Mammary microvascular endothelial cell (primary cell): Measurements from ENCODE around the gene OR2F1. TPM values are rescaled to one million over a fixed set of nuclear protein-coding genes. Genes with fewer than 3 reads are reported as not detected.

Source experiments
- total RNA-seq: library from RNA; depleted of rRNA; stranded (reverse); fragments of >200 nt; gene quantifications from 2 replicates; pipeline ENCODE4 v1.2.3, GENCODE V29; 2015

The OR2F1 gene, protein sequence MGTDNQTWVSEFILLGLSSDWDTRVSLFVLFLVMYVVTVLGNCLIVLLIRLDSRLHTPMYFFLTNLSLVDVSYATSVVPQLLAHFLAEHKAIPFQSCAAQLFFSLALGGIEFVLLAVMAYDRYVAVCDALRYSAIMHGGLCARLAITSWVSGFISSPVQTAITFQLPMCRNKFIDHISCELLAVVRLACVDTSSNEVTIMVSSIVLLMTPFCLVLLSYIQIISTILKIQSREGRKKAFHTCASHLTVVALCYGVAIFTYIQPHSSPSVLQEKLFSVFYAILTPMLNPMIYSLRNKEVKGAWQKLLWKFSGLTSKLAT
- not detected in 2 replicates for total RNA-seq

GRCh38 chr7:143954544-143954943 is at the start of gene OR2F1:
OR2F1 (plus strand) TSS chr7:143954844; CDS start chr7:143959971, 5,127 bp downstream.

GRCh38 chr7:143934526-143935325 is 19.9 kb upstream of the OR2F1 start, which contains the start of gene OR2F2:
OR2F2 (plus strand) TSS chr7:143935233; CDS start chr7:143935233, 0 bp downstream.

DNA sequence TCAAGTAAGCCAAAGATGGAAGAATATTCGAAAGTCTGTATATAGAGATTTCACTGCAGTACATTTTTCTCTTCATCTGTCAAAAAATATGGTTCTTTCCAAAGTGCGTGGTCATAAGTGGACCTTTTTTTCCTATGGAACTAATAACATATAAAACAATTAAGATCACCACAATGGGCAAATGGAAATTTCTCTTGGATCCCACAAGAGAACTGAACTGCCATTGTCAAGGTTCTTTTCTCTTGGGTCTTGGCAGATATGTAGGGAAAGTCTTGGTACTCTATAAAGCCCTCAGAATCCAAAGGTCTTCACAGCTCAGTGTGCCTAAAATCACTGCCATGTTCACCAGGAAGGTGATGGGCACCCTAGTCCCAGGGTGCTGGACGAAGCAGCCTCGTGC is 45.4 kb downstream of the OR2F1 start, which contains the start of gene OR6B1:
TSS of gene OR6B1 (plus strand) at position 301 of the 400 bp plus-strand sequence. CDS start 3,677 bp downstream, outside the sequence.

Other genes starting within 250 kb of the OR2F1 start
- not detected in 2 replicates for gene CTAGE6, start 197.1 kb upstream of the OR2F1 start, total RNA-seq
- 26.8 and 33.3 TPM in 2 replicates for gene TCAF1, start 52.7 kb upstream of the OR2F1 start, total RNA-seq
- not detected in 2 replicates for gene OR2F2, start 19.6 kb upstream of the OR2F1 start, total RNA-seq
- gene OR6B1, start 45.5 kb downstream of the OR2F1 start, total RNA-seq: not detected in 2 replicates
- not detected in 2 replicates for gene OR2A5, start 94.1 kb downstream of the OR2F1 start, total RNA-seq
- gene OR2A25, start 115.0 kb downstream of the OR2F1 start, total RNA-seq: not detected in 2 replicates
- gene OR2A12, start 131.4 kb downstream of the OR2F1 start, total RNA-seq: not detected in 2 replicates
- not detected in 2 replicates for gene OR2A2, start 154.7 kb downstream of the OR2F1 start, total RNA-seq
- gene OR2A14, start 168.3 kb downstream of the OR2F1 start, total RNA-seq: not detected in 2 replicates
- gene CTAGE4, start 228.6 kb downstream of the OR2F1 start, total RNA-seq: 0.33 TPM in 1 of 2 replicates, not detected in the other
- 0.69 and 0.73 TPM in 2 replicates for gene ARHGEF35, start 241.0 kb downstream of the OR2F1 start, total RNA-seq